UCSD-AML1 (cell line): ENCODE results near the gene DAZAP1.

Source experiments
- DNase-seq: peaks from one replicate; lab custom pipeline; 2025; ENCODE audit not compliant: unreplicated experiment; lab: John Stamatoyannopoulos, UW

The DAZAP1 gene

GRCh38 chr19:1377176-1377964, 30.0 kb upstream of the DAZAP1 start:
- no peak for DNase-seq

GRCh38 chr19:1377965-1378785, 29.2 kb upstream of the DAZAP1 start:
- no peak for DNase-seq

DNA sequence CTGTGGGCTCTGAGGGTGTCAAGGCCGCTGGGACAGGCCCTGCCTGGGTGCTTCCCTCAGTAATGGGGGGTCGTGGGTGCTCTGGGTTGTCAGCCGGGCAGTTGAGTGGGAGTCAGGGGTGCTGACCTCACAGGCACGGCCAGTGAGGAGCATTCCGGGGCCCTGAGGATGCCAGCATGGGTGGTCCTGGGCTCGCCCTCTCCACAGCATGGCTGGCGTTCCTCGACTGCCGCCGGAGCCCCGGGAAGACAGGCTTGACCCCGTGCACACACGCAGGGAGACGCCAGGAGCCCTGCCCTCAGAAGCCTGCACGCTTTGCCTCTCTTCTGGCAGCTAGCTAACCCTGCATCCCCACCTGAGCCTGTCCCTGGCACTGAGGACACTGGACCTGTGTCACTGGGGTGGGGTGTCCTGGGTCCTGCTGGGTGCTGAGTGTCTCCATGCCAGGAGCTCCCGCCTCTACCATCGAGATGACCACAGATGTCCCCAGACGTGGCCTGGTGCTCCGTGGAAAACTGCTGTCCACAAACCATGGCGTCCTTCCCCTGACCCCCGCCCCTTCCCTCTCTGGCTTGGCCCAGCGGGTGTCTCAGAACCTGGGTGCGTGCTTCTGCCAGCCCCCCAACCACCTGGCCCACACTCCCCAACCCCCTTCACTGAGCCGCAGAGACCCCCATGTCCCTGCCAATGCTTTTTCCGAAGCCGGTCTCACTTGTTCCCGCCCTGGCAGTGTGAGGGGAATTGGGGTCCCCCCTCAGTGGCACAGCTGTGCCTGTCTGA, 28.1 kb upstream of the DAZAP1 start:
- DNase-seq: no peak

GRCh38 chr19:1379961-1380489, 27.4 kb upstream of the DAZAP1 start:
- DNase-seq: no peak

GRCh38 chr19:1382250-1382649, 25.1 kb upstream of the DAZAP1 start:
- DNase-seq: no peak

- DNase-seq: no peak
Observed at GRCh38 chr19:1383017-1383311, 24.4 kb upstream of the DAZAP1 start.

- peak; percentile 95 for DNase-seq
Observed at GRCh38 chr19:1383312-1384084, 23.9 kb upstream of the DAZAP1 start, which contains the start of gene NDUFS7. Gene NDUFS7 (plus strand): TSS chr19:1383907. CDS start chr19:1383927, 20 bp downstream.

DNA sequence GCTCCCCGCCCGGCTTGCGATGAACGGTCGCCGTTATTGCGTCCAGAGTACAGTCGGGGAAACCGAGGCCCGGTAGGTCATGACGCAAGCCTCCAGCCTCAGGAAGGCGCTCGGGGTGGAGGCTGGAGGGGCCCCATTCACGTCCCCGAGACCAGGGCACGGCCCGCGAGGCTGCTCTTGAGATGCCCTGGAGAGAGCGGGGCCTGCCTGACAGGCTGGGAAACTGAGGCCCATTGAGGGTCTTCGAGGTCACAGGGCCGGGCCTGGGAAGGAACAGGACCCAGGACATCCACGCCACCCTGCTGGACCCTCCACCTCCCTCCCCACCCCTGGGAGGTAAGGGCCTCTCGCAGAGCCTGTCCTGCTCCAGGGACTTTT, 23.3 kb upstream of the DAZAP1 start:
- DNase-seq: no peak

DNA sequence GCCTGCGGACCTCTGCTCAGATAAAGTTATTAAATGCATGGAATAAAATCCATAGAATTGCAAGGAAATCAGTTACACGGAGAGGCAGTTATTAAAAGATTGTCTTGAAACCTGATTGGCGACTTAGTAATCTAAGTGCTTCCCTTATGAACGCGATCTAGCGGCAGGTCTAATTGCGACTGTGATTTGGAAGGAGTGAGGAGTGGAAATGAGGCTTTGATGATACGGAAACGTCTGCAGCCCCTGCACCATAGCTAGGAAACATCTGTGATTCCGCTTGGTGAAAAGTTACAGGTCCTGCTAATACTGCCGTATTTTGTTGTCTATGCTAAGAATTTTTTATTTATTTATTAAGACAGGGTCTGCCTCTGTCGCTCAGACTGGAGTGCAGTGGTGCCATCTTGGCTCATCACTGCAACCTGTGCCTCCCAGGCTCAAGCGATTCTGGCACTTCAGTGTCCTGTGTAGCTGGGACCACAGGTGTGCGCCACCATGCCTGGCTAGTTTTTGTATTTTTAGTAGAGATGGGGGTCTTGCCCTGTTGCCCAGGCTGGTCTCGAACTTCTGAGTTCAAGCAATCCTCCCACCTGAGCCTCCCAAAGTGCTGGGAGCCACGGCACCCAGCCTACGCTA, 22.8 kb upstream of the DAZAP1 start:
- no peak for DNase-seq

- DNase-seq: no peak
Observed at GRCh38 chr19:1385816-1386215, 21.6 kb upstream of the DAZAP1 start.

GRCh38 chr19:1386945-1387683, 20.3 kb upstream of the DAZAP1 start:
- DNase-seq: no peak

GRCh38 chr19:1387684-1388636, 19.4 kb upstream of the DAZAP1 start:
- no peak for DNase-seq

DNA sequence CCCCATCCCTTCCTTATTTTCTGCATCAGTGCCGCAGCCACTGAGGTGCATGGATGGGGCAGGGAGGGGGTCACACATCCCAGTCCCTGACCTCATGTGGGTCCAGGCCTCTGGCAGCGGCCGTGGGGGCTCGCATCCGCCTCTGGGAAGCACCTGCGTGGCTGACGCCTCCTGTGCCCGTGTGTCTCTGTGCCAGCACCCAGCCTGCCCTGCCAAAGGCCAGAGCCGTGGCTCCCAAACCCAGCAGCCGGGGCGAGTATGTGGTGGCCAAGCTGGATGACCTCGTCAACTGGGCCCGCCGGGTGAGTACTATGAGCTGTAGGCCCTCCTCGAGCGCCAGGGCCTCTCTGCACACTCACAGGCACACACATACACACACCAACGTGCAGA, 18.8 kb upstream of the DAZAP1 start:
- DNase-seq: no peak

DNA sequence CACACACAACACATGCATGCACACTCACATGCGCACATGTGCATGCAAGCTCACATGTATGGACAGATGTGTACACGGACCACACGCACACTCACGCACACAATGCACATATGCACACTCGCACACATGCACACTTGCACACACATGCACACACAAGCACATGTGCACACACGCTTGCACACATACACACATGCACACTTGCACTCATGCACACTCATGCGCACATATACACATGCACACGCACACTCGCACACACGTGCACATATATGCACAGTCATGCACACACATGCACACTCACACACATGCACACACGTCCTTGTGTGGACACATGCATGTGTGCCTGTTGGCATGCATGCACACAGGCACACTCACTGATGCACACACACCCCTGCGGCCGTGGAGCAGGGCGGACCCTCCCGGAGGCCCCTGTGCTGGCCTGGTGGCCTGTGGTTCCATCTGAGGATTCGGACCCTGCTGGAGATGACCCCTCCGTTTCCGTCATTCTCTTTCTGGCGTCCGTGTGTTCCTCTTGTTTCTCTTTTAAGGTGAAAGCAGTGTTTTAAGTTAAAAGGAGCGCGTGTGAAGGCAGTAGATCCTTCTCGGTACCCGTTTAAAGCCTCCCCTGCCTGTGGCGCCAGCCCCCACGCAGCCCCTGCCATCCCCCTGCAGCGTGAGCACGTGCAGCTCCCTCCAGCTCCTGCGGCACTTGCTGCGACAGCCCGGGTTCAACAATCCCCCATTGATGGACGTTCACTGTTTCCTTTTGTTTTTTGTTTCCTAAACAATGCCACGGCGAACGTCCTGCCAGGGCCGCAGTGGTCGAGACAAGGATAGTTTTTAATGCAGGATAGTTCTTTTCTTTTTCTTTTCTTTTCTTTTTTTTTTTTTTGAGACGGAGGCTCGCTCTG, 18.1 kb upstream of the DAZAP1 start:
- no peak for DNase-seq

GRCh38 chr19:1390890-1391423, 16.4 kb upstream of the DAZAP1 start:
- DNase-seq: no peak

DNA sequence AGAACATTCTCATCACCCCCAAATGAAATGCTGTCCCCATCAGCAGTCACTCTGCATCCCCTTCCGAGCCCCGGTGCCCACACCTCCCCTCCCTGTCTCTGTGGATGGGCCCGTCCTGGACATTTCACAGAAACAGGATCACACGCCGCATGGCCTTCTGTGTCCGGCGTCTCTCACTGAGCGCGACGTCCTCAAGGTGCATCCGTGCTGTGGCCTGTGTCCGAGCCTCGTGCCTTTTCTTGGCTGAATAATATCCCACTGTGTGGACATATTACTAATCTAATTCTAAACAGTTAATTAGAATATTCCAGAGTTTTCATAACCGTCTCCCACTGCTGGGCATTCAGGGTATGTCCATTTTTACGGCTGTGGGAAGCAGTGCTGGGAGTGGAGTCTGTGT, 15.0 kb upstream of the DAZAP1 start:
- DNase-seq: no peak

GRCh38 chr19:1392939-1393530, 14.4 kb upstream of the DAZAP1 start:
- DNase-seq: no peak
